Naive thymus-derived CD4-positive, alpha-beta T cell (primary cell): ENCODE measurements around the gene SMS. TPM values are rescaled to one million over a fixed set of nuclear protein-coding genes. Genes with fewer than 3 reads are reported as not detected.

ENCODE experiments used
- ATAC-seq: fragments of 150-1000 bp; cut with Tn5 transposase; 2 replicates; pipeline ENCODE4 v1.10.0; 2021; ENCODE audit warnings: mild to moderate bottlenecking, moderate library complexity
- CTCF ChIA-PET: fragments of 350-600 bp; sonication (Branson Sonifier 250); formaldehyde crosslinking; loops from one replicate; lab custom pipeline; 2021; ENCODE audit warnings: antibody characterized with exemption; lab: Charles Lee
- POLR2A ChIA-PET: fragments of 350-600 bp; sonication (Branson Sonifier 250); formaldehyde crosslinking; loops from one replicate; lab custom pipeline; 2021; ENCODE audit warnings: antibody characterized with exemption, inconsistent platforms; lab: Charles Lee
- DNase-seq, 9 donors: peaks; one replicate each; pipeline versions ENCODE4 v3.0.0 to v3.0.0-alpha.2; 2020 to 2022; ENCODE audit warnings: mixed read lengths in 1 of 9
- H3K27ac ChIP-seq: one replicate; pipeline ENCODE4 v1.7.0; 2013; ENCODE audit warnings: mild to moderate bottlenecking, low read depth, low read length, moderate library complexity
- H3K27me3 ChIP-seq, 2 donors: one replicate each; pipeline ENCODE4 v1.7.0; 2013; ENCODE audit warnings: low read length in 2 of 2, mild to moderate bottlenecking in 2 of 2, moderate library complexity in 2 of 2; ENCODE audit not compliant: control insufficient read depth in 2 of 2, insufficient read depth in 2 of 2
- H3K36me3 ChIP-seq, 3 experiments: 1 replicate in 2 of 3; 2 replicates in 1 of 3; pipeline ENCODE4 v1.7.0; 2013; ENCODE audit warnings: low read length in 3 of 3, mild to moderate bottlenecking in 3 of 3, moderate library complexity in 1 of 3; ENCODE audit not compliant: insufficient read depth in 3 of 3, control insufficient read depth in 2 of 3
- H3K4me1 ChIP-seq, 2 donors: one replicate each; pipeline ENCODE4 v1.7.0; 2013; ENCODE audit warnings: low read length in 2 of 2, mild to moderate bottlenecking in 2 of 2, moderate library complexity in 1 of 2; ENCODE audit not compliant: control insufficient read depth in 2 of 2, insufficient read depth in 2 of 2
- H3K4me3 ChIP-seq: 2 replicates; pipeline ENCODE4 v1.7.0; 2013; ENCODE audit warnings: mild to moderate bottlenecking, low read length
- H3K9me3 ChIP-seq, 3 experiments: 1 replicate in 2 of 3; 2 replicates in 1 of 3; pipeline ENCODE4 v1.7.0; 2013; ENCODE audit warnings: low read length in 3 of 3; ENCODE audit not compliant: control insufficient read depth in 2 of 3
- H3K27ac Mint-ChIP-seq, 9 donors: one replicate each; pipeline ENCODE4 v1.8.0; 2020 to 2022; ENCODE audit warnings: mixed read lengths in 9 of 9, mild to moderate bottlenecking in 8 of 9, moderate library complexity in 5 of 9, inconsistent platforms in 2 of 9
- H3K27me3 Mint-ChIP-seq, 5 donors: one replicate each; pipeline ENCODE4 v1.8.0; 2021 to 2022; ENCODE audit warnings: mixed read lengths in 5 of 5, mild to moderate bottlenecking in 1 of 5
- H3K36me3 Mint-ChIP-seq, 5 donors: one replicate each; pipeline ENCODE4 v1.8.0; 2020 to 2022; ENCODE audit warnings: mixed read lengths in 5 of 5, mild to moderate bottlenecking in 3 of 5, inconsistent platforms in 1 of 5
- H3K4me1 Mint-ChIP-seq, 7 donors: one replicate each; pipeline ENCODE4 v1.8.0; 2020 to 2022; ENCODE audit warnings: mixed read lengths in 7 of 7, mild to moderate bottlenecking in 3 of 7, inconsistent platforms in 1 of 7
- H3K4me3 Mint-ChIP-seq, 10 donors: one replicate each; pipeline ENCODE4 v1.8.0; 2020 to 2022; ENCODE audit warnings: mild to moderate bottlenecking in 10 of 10, mixed read lengths in 10 of 10, moderate library complexity in 6 of 10, inconsistent platforms in 2 of 10
- H3K9me3 Mint-ChIP-seq, 11 donors: one replicate each; pipeline ENCODE4 v1.8.0; 2020 to 2022; ENCODE audit warnings: mixed read lengths in 11 of 11, mild to moderate bottlenecking in 4 of 11, inconsistent platforms in 1 of 11, moderate library complexity in 1 of 11
- intact Hi-C, 2 donors: fragments of 100-400 bp; cut with micrococcal nuclease; formaldehyde crosslinking; loops; one replicate each; pipeline ENCODE4 v1.15.1; 2023
- polyA plus RNA-seq, 2 donors: library from polyadenylated mRNA; unstranded; fragments of 300-500 nt; fragmentation: Illumina TruSeq; gene quantifications; one replicate each; pipeline ENCODE4 v1.2.3, GENCODE V29; 2021
- total RNA-seq, 6 experiments: library from RNA in 5 of 6; stranded (reverse) in 5 of 6; gene quantifications; 1 replicate in 5 of 6; 2 replicates in 1 of 6; pipeline ENCODE4 v1.2.3 and lab custom pipeline; 2021 to 2026

SMS gene
- total and polyA plus RNA-seq, 7 experiments from 2014 or later, result 14.7 to 57.4 (median 20.4) TPM

GRCh38 chrX:21982311-21982710 lies 41.8 kb downstream of the SMS start:
- DNase-seq (no peak), ATAC-seq (no peak)
- peaks cover 0 to 5% (median 4%) of the 10 kb centered on the region in 7 donors for H3K4me1 Mint-ChIP-seq
- peaks cover 0 to 2% (median 0%) of the 10 kb centered on the region in 11 donors for H3K9me3 Mint-ChIP-seq
- no peaks in the 10 kb centered on the region for H3K4me1 ChIP-seq
- ChIA-PET POLR2A (no interaction called here), CTCF (no interaction called here)
- no peak overlapping the region for H3K27ac ChIP-seq
- H3K36me3 Mint-ChIP-seq, result peaks cover 0 to 11% (median 6%) of the 10 kb centered on the region in 5 donors
- H3K27me3 ChIP-seq, result no peaks in the 10 kb centered on the region
- H3K4me3 Mint-ChIP-seq, result no peak overlapping the region
- H3K27me3 Mint-ChIP-seq, result no peaks in the 10 kb centered on the region
- peaks cover 0 to under 1% (median 0%) of the 10 kb centered on the region in 3 experiments for H3K36me3 ChIP-seq
- no peak overlapping the region for H3K27ac Mint-ChIP-seq
- H3K9me3 ChIP-seq, result no peaks in the 10 kb centered on the region
- intact Hi-C loops, result loop anchor here (10.0 kb wide), 2 partner anchors 102 to 608 kb away; partner anchors contain the start of gene CNKSR2 (in 1 of the 2)
- no peak overlapping the region for H3K4me3 ChIP-seq

DNA sequence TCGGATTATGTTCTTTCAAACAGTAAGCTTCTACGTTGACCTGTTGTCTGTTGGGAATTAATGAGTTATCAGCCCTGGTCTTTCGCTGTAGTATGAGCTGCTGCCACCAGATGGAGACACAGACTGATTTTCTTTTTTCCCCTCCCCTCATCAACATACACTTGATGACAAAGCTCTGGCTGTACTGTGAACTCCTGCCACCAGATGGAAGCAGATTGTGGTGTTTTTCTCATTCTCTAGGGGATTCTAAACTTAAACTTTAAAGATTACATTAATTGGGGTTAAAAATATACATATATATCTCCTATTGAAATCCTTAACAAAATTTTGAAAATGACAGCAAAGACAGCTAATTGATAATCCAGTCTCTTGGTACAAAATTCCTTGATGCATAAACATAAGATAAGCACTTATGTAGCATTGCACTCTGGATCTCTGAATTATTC lies 44.8 kb downstream of the SMS start:
- peak; percentile 10 to 74 (median 61) for DNase-seq
- H3K27me3 Mint-ChIP-seq, result no peaks in the 10 kb centered on the region

DNA sequence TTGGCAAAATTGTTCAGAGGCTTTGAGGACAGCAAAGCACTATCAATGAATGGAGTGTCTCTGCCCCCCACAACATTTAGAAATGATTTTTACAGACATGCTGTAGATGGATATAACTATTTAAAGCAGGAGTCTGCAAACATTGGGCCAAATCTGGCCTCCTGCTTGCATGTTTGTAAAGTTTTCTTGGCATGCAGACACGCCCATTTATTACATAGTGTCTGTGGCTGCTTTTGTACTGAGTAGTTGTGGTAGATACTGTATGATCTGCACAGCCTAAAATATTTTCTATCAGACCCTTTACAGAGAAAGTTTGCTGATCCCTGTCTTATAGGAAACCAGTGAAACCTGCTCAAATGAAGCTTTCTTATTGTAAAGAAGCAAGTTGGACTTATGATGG lies 46.1 kb downstream of the SMS start:
- no peaks in the 10 kb centered on the region for H3K9me3 ChIP-seq
- Mint-ChIP-seq H3K27ac (no peak overlapping the region), H3K4me3 (no peak overlapping the region), H3K36me3 (peaks cover 0 to 10% (median 0%) of the 10 kb centered on the region in 5 donors), H3K9me3 (no peaks in the 10 kb centered on the region), H3K4me1 (peaks cover 0 to 11% (median 4%) of the 10 kb centered on the region in 7 donors), H3K27me3 (no peaks in the 10 kb centered on the region)
- ChIA-PET POLR2A (no interaction called here), CTCF (no interaction called here)
- intact Hi-C loops, result loop anchor here (5.0 to 10.0 kb wide), 4 partner anchors 44 to 1459 kb away; partner anchors contain the start of genes CNKSR2 (in 1 of the 2) and SMS (in 1 of the 2)
- ATAC-seq (no peak), DNase-seq (no peak)
- H3K4me1 ChIP-seq, result no peaks in the 10 kb centered on the region
- no peaks in the 10 kb centered on the region for H3K27me3 ChIP-seq
- H3K36me3 ChIP-seq, result no peaks in the 10 kb centered on the region
- no peak overlapping the region for H3K4me3 ChIP-seq
- H3K27ac ChIP-seq, result no peak overlapping the region

More for the DNA sequence above, 44.8 kb downstream of the SMS start:
- no peaks in the 10 kb centered on the region for H3K9me3 ChIP-seq
- H3K27ac Mint-ChIP-seq, result peak overlapping the region in 1 of 9 donors; percentile 70
- no peaks in the 10 kb centered on the region for H3K36me3 ChIP-seq
- no peaks in the 10 kb centered on the region for H3K27me3 ChIP-seq
- H3K4me1 Mint-ChIP-seq, result peaks cover 0 to 10% (median 4%) of the 10 kb centered on the region in 7 donors
- ATAC-seq, result peak; percentile 100
- H3K4me3 Mint-ChIP-seq, result no peak overlapping the region
- no peak overlapping the region for H3K4me3 ChIP-seq
- intact Hi-C loops, result loop anchor here (1.0 to 10.0 kb wide), 7 partner anchors 11 to 1458 kb away; partner anchors contain the start of genes CNKSR2 (in 1 of the 2) and SMS (in 1 of the 2)
- CTCF ChIA-PET, result interaction anchor here (0.6 to 1.7 kb wide), 9 partner anchors 10 to 1918 kb away, joined by 3 to 9 read pairs (median 4); no protein-coding TSS in a partner anchor
- POLR2A ChIA-PET, result no interaction called here
- H3K27ac ChIP-seq, result no peak overlapping the region
- no peaks in the 10 kb centered on the region for H3K4me1 ChIP-seq
- no peaks in the 10 kb centered on the region for H3K9me3 Mint-ChIP-seq
- H3K36me3 Mint-ChIP-seq, result peaks cover 0 to 10% (median 0%) of the 10 kb centered on the region in 5 donors

- no peaks in the 10 kb centered on the region for H3K4me1 ChIP-seq
- H3K9me3 ChIP-seq, result no peaks in the 10 kb centered on the region
- H3K4me1 Mint-ChIP-seq, result peaks cover 0 to 13% (median 4%) of the 10 kb centered on the region in 7 donors
- intact Hi-C loops, result loop anchor here (5.0 to 10.0 kb wide), 4 partner anchors 47 to 1462 kb away; partner anchors contain the start of genes CNKSR2 (in 1 of the 2) and SMS (in 1 of the 2)
- H3K9me3 Mint-ChIP-seq, result no peaks in the 10 kb centered on the region
- H3K36me3 Mint-ChIP-seq, result peaks cover 0 to 15% (median 0%) of the 10 kb centered on the region in 5 donors
- CTCF ChIA-PET, result no interaction called here
- H3K4me3 ChIP-seq, result no peak overlapping the region
- H3K36me3 ChIP-seq, result no peaks in the 10 kb centered on the region
- H3K27me3 Mint-ChIP-seq, result no peaks in the 10 kb centered on the region
- ATAC-seq (no peak), DNase-seq (peak in 1 of 9 donors; percentile 23)
- no peak overlapping the region for H3K4me3 Mint-ChIP-seq
- peak overlapping the region in 1 of 9 donors; percentile 53 for H3K27ac Mint-ChIP-seq
- H3K27ac ChIP-seq, result no peak overlapping the region
- H3K27me3 ChIP-seq, result no peaks in the 10 kb centered on the region
- POLR2A ChIA-PET, result no interaction called here
These were observed 48.9 kb downstream of the SMS start for GRCh38 chrX:21989384-21989783.

DNA sequence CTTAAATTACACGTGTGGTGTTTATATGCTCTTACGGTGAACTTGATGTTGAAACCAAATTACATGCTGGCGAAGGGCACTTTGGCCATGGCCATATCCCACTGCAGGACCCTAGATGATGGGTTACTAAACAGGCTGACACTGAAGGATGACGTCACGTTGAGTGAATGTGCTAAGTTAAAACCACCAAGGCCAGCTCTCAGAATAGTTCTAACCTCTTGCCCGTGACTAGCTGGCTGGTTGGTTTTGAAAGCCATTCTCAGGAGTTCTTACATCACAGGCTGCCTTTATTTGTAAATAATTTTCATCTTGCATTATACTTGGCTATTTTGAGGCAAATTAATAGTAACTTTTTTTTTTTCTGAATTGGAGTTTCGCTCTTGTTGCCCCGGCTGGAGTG lies 50.3 kb downstream of the SMS start:
- Histone ChIP-seq H3K4me1 (no peaks in the 10 kb centered on the region), H3K36me3 (no peaks in the 10 kb centered on the region), H3K4me3 (no peak overlapping the region), H3K27ac (no peak overlapping the region), H3K9me3 (no peaks in the 10 kb centered on the region), H3K27me3 (no peaks in the 10 kb centered on the region)
- no peaks in the 10 kb centered on the region for H3K9me3 Mint-ChIP-seq
- DNase-seq (no peak), ATAC-seq (no peak)
- ChIA-PET POLR2A (no interaction called here), CTCF (no interaction called here)
- no peak overlapping the region for H3K27ac Mint-ChIP-seq
- H3K4me1 Mint-ChIP-seq, result peaks cover 0 to 8% (median 0%) of the 10 kb centered on the region in 7 donors
- H3K4me3 Mint-ChIP-seq, result no peak overlapping the region
- no peaks in the 10 kb centered on the region for H3K27me3 Mint-ChIP-seq
- peaks cover 0 to 15% (median 0%) of the 10 kb centered on the region in 5 donors for H3K36me3 Mint-ChIP-seq
- intact Hi-C loops, result no loop called here

- H3K27me3 Mint-ChIP-seq, result no peaks in the 10 kb centered on the region
- ATAC-seq (no peak), DNase-seq (no peak)
- ChIA-PET POLR2A (no interaction called here), CTCF (no interaction called here)
- Histone ChIP-seq H3K36me3 (no peaks in the 10 kb centered on the region), H3K27me3 (no peaks in the 10 kb centered on the region), H3K9me3 (no peaks in the 10 kb centered on the region), H3K4me1 (no peaks in the 10 kb centered on the region), H3K27ac (no peak overlapping the region), H3K4me3 (no peak overlapping the region)
- no peak overlapping the region for H3K27ac Mint-ChIP-seq
- intact Hi-C loops, result no loop called here
- no peaks in the 10 kb centered on the region for H3K9me3 Mint-ChIP-seq
- no peak overlapping the region for H3K4me3 Mint-ChIP-seq
- H3K4me1 Mint-ChIP-seq, result peaks cover 0 to 12% (median 4%) of the 10 kb centered on the region in 7 donors
- H3K36me3 Mint-ChIP-seq, result peaks cover 0 to 15% (median 0%) of the 10 kb centered on the region in 5 donors
These were observed 51.0 kb downstream of the SMS start for GRCh38 chrX:21991504-21991903.

DNA sequence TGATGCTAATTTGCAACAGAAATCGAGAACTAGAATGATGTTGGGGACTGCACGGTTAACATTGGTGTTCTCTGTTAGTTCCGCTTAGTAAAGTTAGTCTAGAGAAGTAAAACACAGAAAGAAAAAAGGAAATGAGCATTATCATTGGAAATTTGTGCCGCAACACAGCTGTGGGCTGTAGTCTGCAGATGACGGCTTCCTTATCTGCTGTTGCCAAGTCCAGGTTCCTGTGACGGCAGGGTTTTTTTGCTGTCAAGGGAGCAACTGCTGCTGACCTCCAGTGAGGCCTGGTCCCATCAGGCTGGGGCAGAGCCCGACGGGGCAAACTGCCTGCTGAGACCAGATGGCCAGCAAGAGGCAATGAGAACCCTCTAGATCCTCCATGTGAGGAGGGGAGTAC lies 52.8 kb downstream of the SMS start:
- intact Hi-C loops, result no loop called here

More for the DNA sequence above, 52.8 kb downstream of the SMS start:
- H3K27me3 Mint-ChIP-seq, result no peaks in the 10 kb centered on the region
- ATAC-seq, result peak; percentile 78
- no peaks in the 10 kb centered on the region for H3K9me3 Mint-ChIP-seq
- H3K27ac Mint-ChIP-seq, result no peak overlapping the region
- POLR2A ChIA-PET, result no interaction called here
- no peaks in the 10 kb centered on the region for H3K4me1 ChIP-seq
- no peak overlapping the region for H3K27ac ChIP-seq
- H3K36me3 Mint-ChIP-seq, result peaks cover 0 to 13% (median 0%) of the 10 kb centered on the region in 5 donors
- no peaks in the 10 kb centered on the region for H3K9me3 ChIP-seq
- H3K36me3 ChIP-seq, result no peaks in the 10 kb centered on the region
- no peak overlapping the region for H3K4me3 Mint-ChIP-seq
- peaks cover 0 to 22% (median 5%) of the 10 kb centered on the region in 7 donors for H3K4me1 Mint-ChIP-seq
- DNase-seq, result no peak
- CTCF ChIA-PET, result interaction anchor here (0.6 kb wide), 1 partner anchor 1978 kb away, joined by 5 read pairs; no protein-coding TSS in a partner anchor
- no peak overlapping the region for H3K4me3 ChIP-seq
- no peaks in the 10 kb centered on the region for H3K27me3 ChIP-seq
